GM23338 (cell line): ENCODE data around the gene SPAG7. TPM values are rescaled to one million over a fixed set of nuclear protein-coding genes. Genes with fewer than 3 reads are reported as not detected.

Source experiments
- ATAC-seq: fragments of 200-7000 bp; cut with Tn5 transposase; 3 replicates; pipeline ENCODE4 v1.9.1; 2020
- DNase-seq: peaks from one replicate; pipeline ENCODE4 v3.0.0-alpha.2; 2015; ENCODE audit warnings: low spot score
- H2AFZ ChIP-seq: fragments of 200-600 bp; sonication (generic); 2 replicates; pipeline ENCODE4 v1.8.0; 2016; ENCODE audit warnings: antibody characterized with exemption, mild to moderate bottlenecking, moderate library complexity
- H3F3A ChIP-seq: fragments of 200-600 bp; sonication (generic); replicated peaks from 2 replicates; pipeline ENCODE4 v1.8.0; 2017; ENCODE audit warnings: antibody characterized with exemption, mixed run types, low read depth
- H3K27ac ChIP-seq: fragments of 200-600 bp; sonication (generic); 2 replicates; pipeline ENCODE4 v1.6.1; 2016; ENCODE audit warnings: low read depth
- H3K27me3 ChIP-seq: fragments of 200-600 bp; sonication (generic); 2 replicates; pipeline ENCODE4 v1.8.0; 2016; ENCODE audit warnings: mild to moderate bottlenecking, mixed run types, moderate library complexity; ENCODE audit not compliant: insufficient read depth
- H3K36me3 ChIP-seq: fragments of 200-600 bp; sonication (generic); 2 replicates; pipeline ENCODE4 v1.8.0; 2016; ENCODE audit warnings: mild to moderate bottlenecking; ENCODE audit not compliant: insufficient read depth
- H3K4me1 ChIP-seq: fragments of 200-600 bp; sonication (generic); 2 replicates; pipeline ENCODE4 v1.8.0; 2016; ENCODE audit warnings: mild to moderate bottlenecking, moderate library complexity; ENCODE audit not compliant: insufficient read depth
- H3K4me2 ChIP-seq: fragments of 200-600 bp; sonication (generic); 2 replicates; pipeline ENCODE4 v1.7.1; 2017; ENCODE audit warnings: mixed run types
- H3K4me3 ChIP-seq: fragments of 200-600 bp; sonication (generic); 2 replicates; pipeline ENCODE4 v1.6.1; 2016; ENCODE audit warnings: mixed run types
- H3K79me2 ChIP-seq: fragments of 200-600 bp; sonication (generic); replicated peaks from 2 replicates; pipeline ENCODE4 v1.8.0; 2017; ENCODE audit warnings: mild to moderate bottlenecking; ENCODE audit not compliant: insufficient read depth
- H3K9me2 ChIP-seq: fragments of 200-600 bp; sonication (generic); 2 replicates; pipeline ENCODE4 v1.8.0; 2017; ENCODE audit not compliant: insufficient read depth
- H4K20me1 ChIP-seq: fragments of 200-600 bp; sonication (generic); replicated peaks from 2 replicates; pipeline ENCODE4 v1.8.0; 2017; ENCODE audit warnings: mild to moderate bottlenecking; ENCODE audit not compliant: insufficient read depth
- H3K27ac Mint-ChIP-seq: 2 replicates; pipeline ENCODE4 v1.8.0; 2020; ENCODE audit warnings: inconsistent platforms, mild to moderate bottlenecking, moderate library complexity, mixed read lengths
- H3K27me3 Mint-ChIP-seq: 3 replicates; pipeline ENCODE4 v1.8.0; 2022; ENCODE audit warnings: low read depth, mild to moderate bottlenecking, moderate library complexity, mixed read lengths, inconsistent platforms; ENCODE audit not compliant: insufficient read depth, poor library complexity
- H3K36me3 Mint-ChIP-seq: 3 replicates; pipeline ENCODE4 v1.8.0; 2021; ENCODE audit warnings: low read depth, mild to moderate bottlenecking, inconsistent platforms, moderate library complexity, mixed read lengths
- H3K4me1 Mint-ChIP-seq: 3 replicates; pipeline ENCODE4 v1.8.0; 2020; ENCODE audit warnings: mild to moderate bottlenecking, inconsistent platforms, mixed read lengths
- H3K4me3 Mint-ChIP-seq: 3 replicates; pipeline ENCODE4 v1.8.0; 2021; ENCODE audit warnings: moderate library complexity, mild to moderate bottlenecking, inconsistent platforms, mixed read lengths
- H3K9me3 Mint-ChIP-seq: 3 replicates; pipeline ENCODE4 v1.8.0; 2020; ENCODE audit warnings: moderate library complexity, mild to moderate bottlenecking, inconsistent platforms, mixed read lengths
- ETS1 ChIP-seq: IDR thresholded peaks from 2 replicates; pipeline ENCODE4 v1.6.1; 2016; ENCODE audit warnings: antibody characterized with exemption
- EZH2 ChIP-seq: fragments of 200-600 bp; sonication (generic); IDR thresholded peaks from one replicate; pipeline ENCODE4 v1.8.0; 2017; ENCODE audit warnings: antibody characterized with exemption, mild to moderate bottlenecking, low read depth; ENCODE audit not compliant: unreplicated experiment
- EZH2phosphoT487 ChIP-seq: fragments of 200-600 bp; sonication (generic); IDR thresholded peaks from one replicate; pipeline ENCODE4 v1.8.1; 2018; ENCODE audit warnings: antibody characterized with exemption; ENCODE audit not compliant: unreplicated experiment
- NANOG ChIP-seq: IDR thresholded peaks from 2 replicates; pipeline ENCODE4 v1.6.1; 2016; ENCODE audit warnings: antibody characterized with exemption, borderline replicate concordance
- POLR2AphosphoS5 ChIP-seq: IDR thresholded peaks from 2 replicates; pipeline ENCODE4 v1.6.1; 2016; ENCODE audit warnings: antibody characterized with exemption, low read depth
- STAT1 ChIP-seq: IDR thresholded peaks from one replicate; pipeline ENCODE4 v1.6.1; 2016; ENCODE audit warnings: antibody characterized with exemption; ENCODE audit not compliant: unreplicated experiment
- ZNF114 ChIP-seq: fragments of 250-450 bp; sonication (Bioruptor Pico); IDR thresholded peaks from 2 replicates; pipeline ENCODE4 v1.5.0; 2020; ENCODE audit warnings: mild to moderate bottlenecking, moderate library complexity
- ZNF331 ChIP-seq: fragments of 250-450 bp; sonication (Bioruptor Pico); IDR thresholded peaks from 2 replicates; pipeline ENCODE4 v1.5.0; 2020; ENCODE audit warnings: low read depth, mild to moderate bottlenecking, moderate library complexity
- polyA plus RNA-seq: library from polyadenylated mRNA; unstranded; fragments of >200 nt; fragmentation: Nextera tagmentation; extraction: Ambion mirVana; gene quantifications from 2 replicates; pipeline ENCODE4 v1.2.1, GENCODE V29; 2016
- total RNA-seq: library from RNA; depleted of rRNA; stranded (reverse); fragments of >200 nt; shearing (Covaris generic); gene quantifications from 2 replicates; pipeline ENCODE4 v1.2.3, GENCODE V29; 2014
- TF ChIP-seq, protein P1 (sequence below): fragments of 250-450 bp; sonication (Bioruptor Pico); IDR thresholded peaks from 2 replicates; pipeline ENCODE4 v1.5.0; 2020; ENCODE audit warnings: mild to moderate bottlenecking, moderate library complexity

Gene SPAG7
- total and polyA plus RNA-seq, 2 experiments from 2014 or later = 77.9 to 226 TPM

GRCh38 chr17:4921320-4921719, 46.3 kb downstream of the SPAG7 start (continued):
- TF ChIP-seq ZNF331 (no peak), EZH2phosphoT487 (no peak), ETS1 (no peak)

- Mint-ChIP-seq H3K27ac (no peak overlapping the region), H3K4me3 (no peak overlapping the region)
Observed at GRCh38 chr17:4920351-4921048, 47.1 kb downstream of the SPAG7 start.

GRCh38 chr17:4919511-4920047, 48.0 kb downstream of the SPAG7 start:
- peak overlapping the region; percentile 7; the same call in 1 of the 2 replicates for H3K27ac Mint-ChIP-seq
- TF ChIP-seq ZNF331 (no peak), NANOG (no peak), STAT1 (no peak), ETS1 (no peak), ZNF114 (no peak), POLR2AphosphoS5 (no peak), EZH2 (no peak)
- TF ChIP-seq, protein P1, sequence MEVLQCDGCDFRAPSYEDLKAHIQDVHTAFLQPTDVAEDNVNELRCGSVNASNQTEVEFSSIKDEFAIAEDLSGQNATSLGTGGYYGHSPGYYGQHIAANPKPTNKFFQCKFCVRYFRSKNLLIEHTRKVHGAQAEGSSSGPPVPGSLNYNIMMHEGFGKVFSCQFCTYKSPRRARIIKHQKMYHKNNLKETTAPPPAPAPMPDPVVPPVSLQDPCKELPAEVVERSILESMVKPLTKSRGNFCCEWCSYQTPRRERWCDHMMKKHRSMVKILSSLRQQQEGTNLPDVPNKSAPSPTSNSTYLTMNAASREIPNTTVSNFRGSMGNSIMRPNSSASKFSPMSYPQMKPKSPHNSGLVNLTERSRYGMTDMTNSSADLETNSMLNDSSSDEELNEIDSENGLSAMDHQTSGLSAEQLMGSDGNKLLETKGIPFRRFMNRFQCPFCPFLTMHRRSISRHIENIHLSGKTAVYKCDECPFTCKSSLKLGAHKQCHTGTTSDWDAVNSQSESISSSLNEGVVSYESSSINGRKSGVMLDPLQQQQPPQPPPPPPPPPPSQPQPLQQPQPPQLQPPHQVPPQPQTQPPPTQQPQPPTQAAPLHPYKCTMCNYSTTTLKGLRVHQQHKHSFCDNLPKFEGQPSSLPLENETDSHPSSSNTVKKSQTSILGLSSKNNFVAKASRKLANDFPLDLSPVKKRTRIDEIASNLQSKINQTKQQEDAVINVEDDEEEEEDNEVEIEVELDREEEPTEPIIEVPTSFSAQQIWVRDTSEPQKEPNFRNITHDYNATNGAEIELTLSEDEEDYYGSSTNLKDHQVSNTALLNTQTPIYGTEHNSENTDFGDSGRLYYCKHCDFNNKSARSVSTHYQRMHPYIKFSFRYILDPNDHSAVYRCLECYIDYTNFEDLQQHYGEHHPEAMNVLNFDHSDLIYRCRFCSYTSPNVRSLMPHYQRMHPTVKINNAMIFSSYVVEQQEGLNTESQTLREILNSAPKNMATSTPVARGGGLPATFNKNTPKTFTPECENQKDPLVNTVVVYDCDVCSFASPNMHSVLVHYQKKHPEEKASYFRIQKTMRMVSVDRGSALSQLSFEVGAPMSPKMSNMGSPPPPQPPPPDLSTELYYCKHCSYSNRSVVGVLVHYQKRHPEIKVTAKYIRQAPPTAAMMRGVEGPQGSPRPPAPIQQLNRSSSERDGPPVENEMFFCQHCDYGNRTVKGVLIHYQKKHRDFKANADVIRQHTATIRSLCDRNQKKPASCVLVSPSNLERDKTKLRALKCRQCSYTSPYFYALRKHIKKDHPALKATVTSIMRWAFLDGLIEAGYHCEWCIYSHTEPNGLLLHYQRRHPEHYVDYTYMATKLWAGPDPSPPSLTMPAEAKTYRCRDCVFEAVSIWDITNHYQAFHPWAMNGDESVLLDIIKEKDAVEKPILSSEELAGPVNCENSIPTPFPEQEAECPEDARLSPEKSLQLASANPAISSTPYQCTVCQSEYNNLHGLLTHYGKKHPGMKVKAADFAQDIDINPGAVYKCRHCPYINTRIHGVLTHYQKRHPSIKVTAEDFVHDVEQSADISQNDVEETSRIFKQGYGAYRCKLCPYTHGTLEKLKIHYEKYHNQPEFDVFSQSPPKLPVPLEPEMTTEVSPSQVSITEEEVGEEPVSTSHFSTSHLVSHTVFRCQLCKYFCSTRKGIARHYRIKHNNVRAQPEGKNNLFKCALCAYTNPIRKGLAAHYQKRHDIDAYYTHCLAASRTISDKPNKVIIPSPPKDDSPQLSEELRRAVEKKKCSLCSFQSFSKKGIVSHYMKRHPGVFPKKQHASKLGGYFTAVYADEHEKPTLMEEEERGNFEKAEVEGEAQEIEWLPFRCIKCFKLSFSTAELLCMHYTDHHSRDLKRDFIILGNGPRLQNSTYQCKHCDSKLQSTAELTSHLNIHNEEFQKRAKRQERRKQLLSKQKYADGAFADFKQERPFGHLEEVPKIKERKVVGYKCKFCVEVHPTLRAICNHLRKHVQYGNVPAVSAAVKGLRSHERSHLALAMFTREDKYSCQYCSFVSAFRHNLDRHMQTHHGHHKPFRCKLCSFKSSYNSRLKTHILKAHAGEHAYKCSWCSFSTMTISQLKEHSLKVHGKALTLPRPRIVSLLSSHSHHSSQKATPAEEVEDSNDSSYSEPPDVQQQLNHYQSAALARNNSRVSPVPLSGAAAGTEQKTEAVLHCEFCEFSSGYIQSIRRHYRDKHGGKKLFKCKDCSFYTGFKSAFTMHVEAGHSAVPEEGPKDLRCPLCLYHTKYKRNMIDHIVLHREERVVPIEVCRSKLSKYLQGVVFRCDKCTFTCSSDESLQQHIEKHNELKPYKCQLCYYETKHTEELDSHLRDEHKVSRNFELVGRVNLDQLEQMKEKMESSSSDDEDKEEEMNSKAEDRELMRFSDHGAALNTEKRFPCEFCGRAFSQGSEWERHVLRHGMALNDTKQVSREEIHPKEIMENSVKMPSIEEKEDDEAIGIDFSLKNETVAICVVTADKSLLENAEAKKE (CRISPR knock-in tag) = no peak

More at GRCh38 chr17:4920351-4921048, 47.1 kb downstream of the SPAG7 start:
- H3K79me2 ChIP-seq = no peaks in the 10 kb centered on the region
- H3K27me3 Mint-ChIP-seq = peaks cover 7% of the 10 kb centered on the region
- H3K9me3 Mint-ChIP-seq = no peaks in the 10 kb centered on the region
- H3K27me3 ChIP-seq = no peaks in the 10 kb centered on the region
- TF ChIP-seq NANOG (no peak), ZNF114 (no peak), EZH2phosphoT487 (no peak), ZNF331 (no peak)
- H3K4me1 ChIP-seq = 0 out of 2 replicates have a peak, but pooled peaks cover 6% of the 10 kb centered on the region
- no peaks in the 10 kb centered on the region for H3K36me3 Mint-ChIP-seq
- no peak overlapping the region for H3K4me2 ChIP-seq
- no peak overlapping the region for H3K27ac ChIP-seq
- H3K36me3 ChIP-seq = no peaks in the 10 kb centered on the region
- H3K4me1 Mint-ChIP-seq = peaks cover 9% of the 10 kb centered on the region
- peak; percentile 23; the same call in 1 of the 3 replicates for ATAC-seq
- no peaks in the 10 kb centered on the region for H3K9me2 ChIP-seq
- H2AFZ ChIP-seq = no peak overlapping the region
- H4K20me1 ChIP-seq = no peaks in the 10 kb centered on the region
- H3F3A ChIP-seq = peaks cover 2% of the 10 kb centered on the region; the same call in 1 of the 2 replicates
- H3K4me3 ChIP-seq = no peak overlapping the region
- no peak for DNase-seq

More at GRCh38 chr17:4919511-4920047, 48.0 kb downstream of the SPAG7 start:
- Histone ChIP-seq H3K36me3 (no peaks in the 10 kb centered on the region), H3F3A (peaks cover 2% of the 10 kb centered on the region; the same call in 1 of the 2 replicates), H4K20me1 (no peaks in the 10 kb centered on the region), H3K27ac (peak overlapping the region; percentile 40; the same call in 1 of the 2 replicates), H2AFZ (no peak overlapping the region), H3K4me1 (0 out of 2 replicates have a peak, but pooled peaks cover 6% of the 10 kb centered on the region), H3K4me3 (no peak overlapping the region), H3K9me2 (no peaks in the 10 kb centered on the region), H3K4me2 (no peak overlapping the region), H3K79me2 (no peaks in the 10 kb centered on the region), H3K27me3 (no peaks in the 10 kb centered on the region)
- Mint-ChIP-seq H3K36me3 (no peaks in the 10 kb centered on the region), H3K4me3 (no peak overlapping the region), H3K4me1 (peaks cover 9% of the 10 kb centered on the region), H3K9me3 (no peaks in the 10 kb centered on the region), H3K27me3 (peaks cover 8% of the 10 kb centered on the region)
- ATAC-seq (peak; percentile 92), DNase-seq (peak; percentile 81)
